NCI-H82 (cell line): ENCODE measurements around the gene PRR14.
A peak's percentile ranks its signal among the peaks of the same experiment; 100 is the strongest.
"Not testable (repeated sequence)": the region's sequence is repeated elsewhere in the genome, so short reads cannot be mapped to it uniquely, and the experiment has no call there.

Experiments
- DNase-seq: peaks from one replicate; lab custom pipeline; 2025; lab: John Stamatoyannopoulos, UW

PRR14 gene

GRCh38 chr16:30632454-30632853 lies 18.3 kb upstream of the PRR14 start:
- DNase-seq = not testable (repeated sequence)

- DNase-seq = no peak
Observed at GRCh38 chr16:30633526-30633925, 17.2 kb upstream of the PRR14 start.

DNA sequence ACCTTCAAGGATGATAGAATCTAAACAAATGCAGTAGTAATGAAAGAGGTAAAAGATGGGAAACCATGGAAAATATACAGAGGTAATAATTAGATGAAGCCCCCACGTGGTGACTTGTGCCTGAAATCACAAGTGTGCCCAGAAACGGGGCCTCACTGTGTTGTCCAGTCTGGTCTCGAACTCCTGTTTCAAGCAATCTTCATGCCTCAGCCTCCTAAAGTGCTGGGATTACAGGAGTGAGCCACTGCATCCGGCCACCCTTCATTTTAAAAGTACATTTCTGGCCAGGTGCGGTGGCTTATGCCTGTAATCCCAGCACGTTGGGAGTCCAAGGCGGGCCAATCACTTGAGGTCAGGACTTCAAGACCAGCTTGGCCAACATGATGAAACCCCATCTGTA lies 14.2 kb upstream of the PRR14 start:
- no peak for DNase-seq

DNA sequence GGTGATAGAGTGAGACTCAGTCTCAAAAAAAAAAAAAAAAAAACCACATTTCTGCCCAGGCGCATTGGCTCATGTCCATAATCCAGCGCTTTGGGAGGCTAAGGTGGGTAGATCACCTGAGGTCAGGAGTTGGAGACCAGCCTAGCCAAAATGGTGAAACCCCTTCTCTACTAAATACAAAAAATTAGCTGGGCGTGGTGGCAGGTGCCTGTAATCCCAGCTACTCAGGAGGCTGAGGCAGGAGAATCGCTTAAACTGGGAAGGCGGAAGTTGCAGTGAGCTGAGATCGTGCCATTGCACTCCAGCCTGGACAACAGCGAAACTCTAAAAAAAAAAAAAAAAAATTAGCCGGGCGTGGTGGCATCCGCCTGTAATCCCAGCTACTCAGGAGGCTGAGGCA lies 13.6 kb upstream of the PRR14 start:
- not testable (repeated sequence) for DNase-seq

- DNase-seq = peak; percentile 72
Observed at GRCh38 chr16:30637944-30638343, 12.8 kb upstream of the PRR14 start.

GRCh38 chr16:30641378-30641982 lies 9.3 kb upstream of the PRR14 start:
- DNase-seq = no peak

- peak; percentile 11 for DNase-seq
Observed at GRCh38 chr16:30644334-30644830, 6.4 kb upstream of the PRR14 start.

DNA sequence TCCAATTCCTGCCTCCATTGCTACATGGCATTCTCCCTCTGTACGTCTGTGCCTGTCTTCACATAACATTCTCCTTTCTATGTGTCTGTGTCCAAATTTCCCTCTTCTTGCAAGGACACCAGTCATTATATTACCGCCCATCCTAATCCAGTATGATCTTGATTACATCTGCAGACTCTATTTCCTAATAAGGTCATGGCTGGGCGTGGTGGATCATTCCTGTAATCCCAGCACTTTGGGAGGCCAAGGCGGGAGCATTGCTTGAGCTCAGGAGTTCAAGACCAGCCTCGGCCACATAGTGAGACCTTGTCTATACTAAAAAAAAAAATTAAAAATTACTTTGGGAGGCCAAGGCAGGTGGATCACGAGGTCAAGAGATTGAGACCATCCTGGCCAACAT lies 5.0 kb upstream of the PRR14 start:
- peak; percentile 48 for DNase-seq

DNA sequence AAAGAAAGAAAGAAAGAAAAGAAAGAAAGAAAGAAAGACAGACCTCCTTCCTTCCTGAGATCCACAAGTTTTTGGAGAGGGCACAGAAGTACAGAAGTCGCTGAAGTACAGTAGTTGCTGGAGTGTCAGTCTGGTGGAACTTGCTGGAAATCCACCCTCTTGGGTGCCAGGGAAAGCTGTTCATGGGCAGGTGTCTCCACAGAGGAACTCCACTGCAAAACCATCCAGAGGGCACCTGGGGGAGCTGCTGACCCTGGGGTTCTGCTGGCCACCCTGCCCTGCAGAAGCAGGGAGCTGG lies 3.5 kb upstream of the PRR14 start:
- no peak for DNase-seq

DNA sequence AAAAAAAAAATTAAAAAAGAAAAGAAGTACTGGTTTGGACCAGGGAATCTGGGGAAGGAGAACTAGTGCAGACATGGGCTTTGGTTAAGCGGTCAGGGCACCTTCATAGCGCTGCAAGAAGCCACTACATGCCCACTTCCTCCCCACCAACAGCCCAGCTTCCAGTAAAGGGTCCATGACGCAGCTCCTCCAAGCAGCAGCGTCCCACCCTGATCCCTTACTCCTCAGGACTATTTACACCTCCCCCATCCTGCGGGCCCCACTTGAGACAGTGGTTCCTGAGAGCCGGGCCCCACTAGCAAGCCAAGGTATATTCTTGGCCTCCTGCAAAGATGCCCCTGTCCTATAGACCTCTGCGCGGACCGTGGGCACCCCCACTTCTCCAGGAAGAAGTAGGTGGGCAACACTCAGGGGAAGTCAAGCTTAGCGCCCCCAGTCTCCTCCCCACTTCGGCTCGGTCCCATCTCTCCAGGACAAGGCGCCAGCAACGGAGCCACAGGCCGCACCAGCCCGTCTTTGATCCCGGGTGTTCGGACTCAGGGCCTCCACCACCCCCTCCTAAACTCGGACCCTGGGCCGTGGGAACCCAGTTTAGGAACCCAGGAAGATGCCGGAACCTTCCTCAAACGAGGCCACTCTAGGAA lies 913 bp upstream of the PRR14 start:
- DNase-seq = no peak

- peak; percentile 78 for DNase-seq
Observed at GRCh38 chr16:30651124-30652004, 604 bp downstream of the PRR14 start.

DNA sequence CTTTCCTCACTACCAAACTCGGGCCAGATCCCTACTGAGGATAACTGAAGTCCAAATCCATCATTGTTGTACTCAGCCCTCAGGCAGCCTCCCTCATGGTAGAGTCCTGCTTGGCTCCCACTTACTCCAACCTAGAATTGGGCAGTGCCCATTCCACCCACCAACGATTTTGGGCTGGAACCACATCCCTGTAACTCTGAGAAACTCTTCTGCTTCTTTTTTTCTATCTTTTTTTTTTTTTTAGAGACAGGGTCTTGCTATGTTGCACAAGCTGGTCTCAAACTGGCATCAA lies 1.2 kb downstream of the PRR14 start:
- no peak for DNase-seq

DNA sequence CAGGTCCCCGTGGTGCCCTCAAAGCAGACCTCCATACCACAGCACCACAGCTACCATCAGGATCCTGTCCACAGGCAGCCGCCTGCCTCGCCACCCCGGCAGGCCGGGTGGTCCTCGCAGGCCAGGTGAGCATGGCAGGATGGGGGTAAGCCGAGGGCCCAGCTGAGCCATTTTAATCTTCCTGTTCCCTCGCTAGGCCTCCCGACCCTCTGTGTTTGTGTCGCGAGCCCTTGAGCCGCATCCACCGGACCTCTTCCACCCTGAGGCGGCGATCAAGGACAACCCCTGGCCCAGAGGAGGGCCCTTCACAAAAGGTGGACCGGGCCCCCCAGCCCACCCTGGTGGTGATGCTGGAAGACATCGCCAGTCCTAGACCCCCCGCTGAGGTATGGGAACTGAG lies 2.0 kb downstream of the PRR14 start:
- DNase-seq = no peak

DNA sequence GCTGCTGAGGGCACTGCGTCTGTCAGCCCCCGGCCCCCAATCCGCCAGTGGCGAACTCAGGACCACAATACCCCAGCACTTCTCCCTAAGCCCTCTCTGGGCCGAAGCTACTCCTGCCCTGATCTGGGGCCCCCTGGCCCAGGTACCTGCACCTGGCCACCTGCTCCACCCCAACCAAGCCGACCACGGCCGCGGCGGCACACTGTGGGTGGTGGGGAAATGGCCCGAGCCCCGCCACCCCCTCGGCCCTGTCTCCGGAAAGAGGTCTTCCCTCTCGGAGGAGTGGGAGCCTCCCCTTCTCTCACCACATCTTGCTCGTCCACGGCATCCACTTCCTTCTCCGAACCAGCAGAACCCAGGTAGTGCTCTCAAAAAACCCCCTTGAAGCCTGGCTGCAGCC lies 4.1 kb downstream of the PRR14 start:
- DNase-seq = no peak

DNA sequence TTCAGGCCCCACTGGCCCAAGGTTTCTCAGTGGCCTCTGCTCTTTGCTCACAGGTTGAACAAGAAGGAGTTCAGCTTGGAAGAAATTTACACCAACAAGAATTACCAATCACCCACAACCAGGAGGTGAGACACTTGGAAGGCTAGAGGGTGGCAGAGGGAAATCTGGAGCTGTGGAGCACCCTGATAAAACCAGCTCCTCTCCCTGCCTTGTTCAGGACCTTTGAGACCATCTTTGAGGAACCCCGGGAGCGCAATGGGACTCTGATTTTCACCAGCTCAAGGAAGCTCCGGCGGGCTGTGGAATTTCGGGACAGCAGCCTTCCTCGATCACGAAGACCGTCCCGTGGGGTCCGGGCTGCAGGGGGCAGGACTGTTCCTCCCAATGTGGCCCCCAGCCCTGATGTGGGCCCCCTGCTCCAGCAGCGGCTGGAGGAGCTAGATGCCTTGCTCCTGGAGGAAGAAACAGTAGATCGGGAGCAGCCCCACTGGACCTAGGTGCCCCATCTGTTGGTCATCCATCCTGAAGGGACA lies 5.1 kb downstream of the PRR14 start:
- DNase-seq = no peak

DNA sequence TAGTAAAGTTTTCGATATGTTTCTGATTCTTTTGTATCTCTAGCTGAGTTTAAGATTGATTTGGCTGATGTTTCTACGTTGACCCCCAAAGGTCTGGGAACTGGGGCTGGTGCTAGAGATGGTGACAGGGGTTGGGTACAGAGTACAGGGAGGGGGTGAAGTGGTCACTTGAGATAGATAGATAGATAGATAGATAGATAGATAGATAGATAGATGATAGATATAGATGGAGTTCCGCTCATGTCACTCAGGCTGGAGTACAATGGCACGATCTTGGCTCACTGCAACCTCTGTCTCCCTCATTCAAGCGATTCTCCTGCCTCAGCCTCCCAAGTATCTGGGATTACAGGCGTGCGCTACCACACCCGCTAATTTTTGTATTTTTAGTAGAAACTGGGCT lies 5.6 kb downstream of the PRR14 start:
- no peak for DNase-seq

- DNase-seq = peak; percentile 31
Observed at GRCh38 chr16:30656974-30657865, 6.5 kb downstream of the PRR14 start.

- peak; percentile 100 for DNase-seq
Observed at GRCh38 chr16:30657866-30658730, 7.3 kb downstream of the PRR14 start, which contains the start of gene FBRS. TSS of gene FBRS (plus strand) at chr16:30658431. CDS start at chr16:30659519, 1,088 bp downstream.

DNA sequence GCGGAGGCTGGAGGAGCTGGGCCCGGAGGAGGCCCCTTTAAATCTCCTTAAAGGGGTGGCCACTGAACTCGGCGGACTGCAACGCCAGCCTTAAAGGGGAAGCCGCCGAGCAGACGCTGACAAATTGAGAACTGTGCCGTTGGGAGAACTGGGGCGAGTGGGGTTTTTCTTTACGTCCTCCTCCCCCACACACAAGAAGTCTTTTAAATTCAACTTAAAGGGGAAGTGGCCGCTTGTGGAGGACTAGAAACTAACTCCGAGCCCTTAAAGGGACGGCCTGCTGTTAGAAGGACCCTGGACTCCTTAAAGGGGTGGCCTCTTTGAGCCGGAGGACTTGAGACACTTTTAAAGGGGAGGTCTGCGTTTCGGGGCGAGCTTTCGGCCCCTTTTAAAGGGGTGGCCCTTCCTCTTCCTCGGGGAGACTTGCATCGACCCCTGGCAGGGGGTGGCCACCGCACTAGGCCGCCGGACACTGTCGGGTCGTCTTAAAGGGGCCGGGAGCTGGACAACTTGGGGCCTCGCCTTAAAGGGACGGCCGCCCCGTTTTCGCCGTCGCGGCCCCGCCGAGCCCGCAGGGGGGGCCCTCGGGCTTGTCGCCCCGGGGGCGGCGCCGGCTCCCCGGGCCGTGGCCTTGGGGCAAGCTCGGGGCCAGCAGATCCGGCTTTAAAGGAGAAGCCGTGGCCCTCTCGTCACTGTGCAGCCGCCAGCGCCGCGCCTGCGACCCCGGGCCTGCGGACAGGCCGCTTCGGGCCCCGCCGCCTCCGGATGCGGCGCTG lies 8.2 kb downstream of the PRR14 start:
- peak; percentile 96 for DNase-seq
